ENCODE data around the gene ZNF462.

The ZNF462 gene

DNA sequence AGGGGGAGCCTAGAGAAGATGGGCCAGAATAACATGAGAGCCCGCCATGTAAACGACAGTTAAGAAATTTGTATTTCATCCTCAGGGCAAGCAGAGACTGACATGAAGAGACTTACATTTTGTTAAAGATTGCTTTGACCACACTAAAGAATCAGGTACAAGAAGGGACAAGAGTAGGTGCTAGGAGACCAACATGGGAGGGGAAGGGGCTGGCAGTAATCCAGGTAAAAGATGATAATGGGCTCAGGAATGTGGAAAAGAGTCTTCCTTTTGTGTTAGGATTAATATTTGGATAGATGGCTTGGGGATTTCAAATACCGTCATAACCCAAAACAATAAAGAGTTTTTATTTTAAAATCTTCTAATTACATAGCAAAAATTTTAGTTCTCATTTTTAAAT, 137.3 kb downstream of the ZNF462 start:
- no peak for DNase-seq (ENCODE audit: low read depth)

DNA sequence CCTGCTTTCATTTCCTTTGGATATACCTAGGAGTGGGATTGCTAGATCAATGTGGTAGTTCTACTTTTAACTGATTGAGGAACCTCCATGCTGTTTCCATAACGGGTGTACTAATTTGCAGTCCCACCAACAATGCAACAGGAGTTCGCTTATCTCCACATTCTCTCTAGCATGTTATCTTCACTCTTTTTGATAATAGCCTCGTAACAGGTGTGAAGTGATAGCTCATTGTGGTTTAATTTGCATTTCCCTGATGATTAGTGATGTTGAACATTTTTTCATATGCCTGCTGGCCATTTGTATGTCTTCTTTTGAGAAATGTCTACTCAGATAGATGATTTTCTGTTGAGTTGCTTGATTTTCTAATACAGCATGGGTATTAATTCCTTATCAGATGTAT, 142.2 kb downstream of the ZNF462 start:
- DNase-seq (ENCODE audit: low read depth), result no peak

DNA sequence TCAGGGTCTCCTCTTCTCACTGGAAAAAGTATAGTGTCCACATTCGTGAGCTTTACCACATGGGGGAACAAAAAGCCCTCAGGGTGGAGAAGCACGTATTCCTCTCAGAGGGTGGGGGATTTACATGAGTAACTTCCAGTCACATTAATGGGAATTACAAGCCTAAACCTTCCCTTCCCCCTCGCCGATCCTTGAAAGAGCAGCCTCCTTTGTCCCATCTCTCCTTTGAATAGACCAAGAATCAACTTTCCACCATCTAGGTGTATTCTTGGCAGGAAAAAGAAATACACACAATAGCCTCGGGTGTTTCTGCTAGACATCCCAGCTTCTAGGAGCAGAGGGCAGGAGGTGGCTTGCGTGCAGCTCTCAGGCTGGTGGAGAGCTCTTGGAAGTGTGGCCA, 144.4 kb downstream of the ZNF462 start:
- no peak for DNase-seq (ENCODE audit: low read depth)

DNA sequence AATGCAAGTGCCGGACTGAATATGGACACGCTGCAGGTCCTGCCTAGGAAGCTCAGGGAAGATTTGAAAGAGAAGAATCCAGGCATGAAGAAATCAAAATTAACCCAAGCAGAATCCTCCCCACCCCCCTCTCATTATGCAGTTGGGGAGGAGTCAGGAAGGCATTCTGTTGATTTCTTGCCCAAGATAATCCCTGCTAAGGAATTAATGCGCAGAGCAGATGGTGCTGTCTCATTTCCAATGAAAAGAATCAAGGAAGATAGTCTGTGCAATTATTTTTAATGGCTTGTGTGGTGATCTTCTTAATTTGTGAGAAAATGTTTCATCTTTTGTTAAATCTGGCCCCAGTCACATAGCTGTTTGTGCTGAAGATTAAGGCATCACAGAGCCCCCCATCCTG, 145.0 kb downstream of the ZNF462 start:
- no peak for DNase-seq (ENCODE audit: low read depth)

DNA sequence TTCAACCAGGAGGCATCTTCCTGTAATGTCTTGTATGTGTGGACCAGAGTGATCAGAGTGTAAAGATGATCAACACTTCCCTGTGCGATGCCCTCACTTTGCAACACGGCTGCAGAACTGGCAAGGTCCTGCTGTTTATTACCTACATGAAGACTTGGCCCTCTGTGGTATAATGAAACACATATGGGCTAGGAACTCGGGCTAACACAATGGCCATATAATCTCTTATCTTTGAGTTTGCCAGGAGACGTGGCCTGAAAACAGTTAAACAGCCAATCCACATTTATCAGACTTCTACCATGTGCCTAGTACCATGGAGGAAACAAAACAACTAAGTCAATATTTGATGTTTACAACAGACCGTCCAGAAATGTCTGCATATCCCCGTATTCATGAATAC, 145.5 kb downstream of the ZNF462 start:
- DNase-seq (ENCODE audit: low read depth), result no peak

DNA sequence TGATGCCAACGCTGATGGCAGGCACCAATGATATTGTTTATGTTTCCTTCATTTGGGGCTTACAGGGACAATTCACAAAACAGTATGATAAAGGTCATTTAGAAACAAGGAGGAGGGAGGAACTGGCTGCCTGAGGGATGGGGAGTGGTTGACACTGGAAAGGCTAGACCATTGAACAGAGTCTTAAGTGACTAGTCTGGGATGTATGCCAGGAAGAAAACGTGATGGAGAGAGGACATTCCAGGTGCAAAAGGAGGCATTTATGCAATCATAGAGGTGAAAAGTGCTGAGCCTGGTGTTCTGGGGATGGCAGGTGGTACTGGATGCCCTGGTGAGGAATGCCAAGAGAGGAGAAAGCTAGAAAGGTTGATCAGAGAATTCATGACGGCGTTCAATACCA, 153.4 kb downstream of the ZNF462 start:
- DNase-seq (ENCODE audit: low read depth), result no peak

DNA sequence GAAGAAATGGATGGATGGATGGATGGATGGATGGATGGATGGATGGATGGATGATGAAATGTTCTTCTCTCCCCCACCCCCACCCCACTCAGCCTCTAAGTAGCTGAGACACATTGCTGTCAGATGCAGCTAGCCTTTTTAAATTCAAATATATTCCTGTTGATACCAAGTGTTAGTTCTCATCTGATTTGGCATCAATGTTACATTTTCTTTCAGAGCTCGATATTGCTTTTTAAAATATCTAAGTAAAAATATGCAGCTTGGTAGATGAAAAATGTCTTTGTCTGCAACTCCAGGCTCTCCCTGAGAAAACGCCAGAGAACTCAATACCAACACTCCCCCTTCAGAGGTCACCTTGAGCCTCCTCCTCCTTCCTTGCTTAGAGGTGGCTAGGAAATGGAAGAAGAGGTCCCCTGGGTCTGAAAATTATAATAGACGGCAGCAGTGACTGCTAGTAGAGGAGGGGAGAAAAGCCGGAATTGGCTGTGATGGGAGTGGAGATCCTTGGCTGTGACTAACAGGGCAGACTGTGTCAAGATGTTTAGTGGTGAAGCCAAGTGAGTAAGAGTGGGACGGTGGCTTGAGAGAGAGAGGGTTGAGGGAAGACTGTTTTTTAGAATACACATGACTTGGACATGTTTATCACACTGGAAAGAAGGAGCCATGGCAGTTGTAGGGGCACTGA, 156.0 kb downstream of the ZNF462 start:
- DNase-seq (ENCODE audit: low read depth), result peak; percentile 69

DNA sequence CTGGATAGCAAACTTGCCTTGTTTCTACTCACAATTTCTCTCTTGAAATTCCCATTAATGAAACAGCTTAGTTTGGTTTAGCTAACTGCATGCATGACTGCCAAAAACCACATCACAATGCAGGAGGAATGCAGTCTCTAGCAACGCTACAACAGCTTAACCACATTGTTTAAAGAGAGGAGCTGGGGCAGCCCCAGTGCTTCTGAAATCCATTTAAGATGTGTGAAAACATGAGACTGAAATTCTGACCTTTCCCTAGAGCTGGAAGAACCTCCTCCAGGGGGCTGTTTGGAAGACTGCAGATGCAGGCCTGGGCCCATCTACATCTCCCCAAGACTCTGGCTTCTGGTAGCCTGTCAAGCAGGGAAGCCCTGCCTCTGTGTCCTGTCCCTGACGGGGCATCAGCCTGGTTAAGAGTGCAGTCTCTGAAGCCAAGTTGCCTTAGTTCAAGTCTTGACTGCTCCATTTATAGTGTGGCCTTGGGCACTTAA, 157.1 kb downstream of the ZNF462 start:
- DNase-seq (ENCODE audit: low read depth), result peak; percentile 98

DNA sequence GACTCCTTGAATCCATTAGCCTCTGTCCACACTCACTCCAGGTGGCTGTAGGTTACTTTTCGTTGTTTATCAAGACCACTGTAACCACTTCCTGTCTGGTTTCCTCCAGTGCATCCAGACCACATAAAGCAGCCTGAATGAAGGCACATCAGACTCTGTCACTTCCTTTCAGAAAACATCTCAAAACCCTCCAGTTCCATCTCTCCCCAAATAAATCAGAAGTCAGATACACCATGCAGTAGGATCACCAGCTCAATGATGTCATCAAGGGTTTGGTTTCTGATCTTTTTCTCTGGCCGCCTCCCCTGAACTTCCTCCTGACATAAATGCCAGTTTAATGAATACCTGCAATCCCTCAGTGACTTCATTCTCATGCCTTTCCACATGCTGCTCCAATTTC, 161.2 kb downstream of the ZNF462 start:
- peak; percentile 16 for DNase-seq (ENCODE audit: low read depth)

DNA sequence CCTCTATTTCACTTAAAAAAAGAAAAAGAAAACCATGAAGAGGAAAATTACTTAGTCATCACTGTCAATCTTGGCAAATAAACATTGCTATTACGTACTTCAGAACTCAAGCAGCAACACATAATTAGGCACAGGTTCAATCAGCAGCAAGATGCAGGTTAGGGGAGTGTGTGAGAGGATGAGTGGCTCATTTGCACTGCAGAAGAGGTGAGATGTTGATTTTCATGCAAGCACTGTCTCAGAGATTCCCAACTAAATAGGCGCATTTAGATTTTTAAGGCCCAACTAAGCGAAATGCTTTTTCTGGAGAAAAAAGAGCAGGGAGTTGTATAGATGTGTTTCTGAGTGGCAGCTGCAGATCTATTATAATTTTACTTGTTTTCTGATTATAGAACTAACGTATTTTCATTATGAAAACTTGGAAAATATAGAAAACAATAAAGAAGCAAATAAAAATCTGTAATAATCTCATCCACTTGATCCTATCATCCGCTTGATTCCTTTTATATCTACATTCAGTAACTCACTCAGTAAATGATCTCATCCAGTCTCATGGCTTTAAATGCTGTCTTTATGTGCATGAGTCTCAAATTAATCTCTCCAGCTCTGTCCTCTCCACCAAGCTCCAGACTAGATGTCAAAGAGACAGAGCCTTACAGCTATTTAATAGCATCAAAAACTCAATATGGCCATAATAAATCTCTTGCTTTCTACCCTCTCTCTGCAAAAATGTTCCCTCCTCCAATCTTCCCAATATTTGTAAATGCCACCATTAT, 162.5 kb downstream of the ZNF462 start:
- DNase-seq (ENCODE audit: low read depth), result no peak

DNA sequence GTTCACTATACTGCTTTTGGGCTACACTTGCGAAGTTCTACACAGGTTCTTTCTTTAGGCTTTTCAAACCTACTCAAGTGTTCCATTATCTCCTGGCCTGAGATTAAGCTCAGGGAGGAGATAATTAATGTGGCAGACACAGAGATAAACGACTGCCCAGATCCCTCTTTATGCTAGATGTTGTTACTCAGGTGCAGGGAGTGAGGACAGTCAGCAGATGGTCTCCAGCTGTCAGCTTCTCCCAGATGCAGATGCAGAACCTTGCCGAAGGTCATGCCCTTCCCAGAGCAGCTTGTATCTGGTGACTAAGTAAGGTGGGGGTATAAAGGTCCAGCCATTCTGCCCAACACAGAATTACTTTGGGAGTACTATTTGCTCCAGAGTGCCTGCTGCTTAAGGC, 166.2 kb downstream of the ZNF462 start:
- DNase-seq (ENCODE audit: low read depth), result no peak

DNA sequence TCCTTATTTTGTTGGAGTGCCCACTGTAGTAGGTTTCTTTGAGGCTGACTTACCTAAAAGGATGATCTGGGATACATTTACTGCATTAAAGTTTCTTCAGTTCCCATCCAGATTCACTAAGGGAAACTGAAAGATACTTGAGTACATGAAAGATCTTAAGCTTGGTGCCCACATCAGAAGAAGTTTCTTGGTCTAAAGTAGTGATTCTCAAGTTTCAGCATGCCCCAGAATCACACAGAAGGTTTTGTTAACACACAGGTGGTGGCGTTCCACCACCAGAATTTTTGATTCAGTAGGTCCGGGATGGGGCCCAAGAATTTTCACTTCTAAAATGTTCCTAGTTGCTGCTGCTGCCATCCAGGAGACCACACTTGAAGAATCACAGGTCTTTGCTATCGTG, 171.0 kb downstream of the ZNF462 start:
- DNase-seq (ENCODE audit: low read depth), result no peak

DNA sequence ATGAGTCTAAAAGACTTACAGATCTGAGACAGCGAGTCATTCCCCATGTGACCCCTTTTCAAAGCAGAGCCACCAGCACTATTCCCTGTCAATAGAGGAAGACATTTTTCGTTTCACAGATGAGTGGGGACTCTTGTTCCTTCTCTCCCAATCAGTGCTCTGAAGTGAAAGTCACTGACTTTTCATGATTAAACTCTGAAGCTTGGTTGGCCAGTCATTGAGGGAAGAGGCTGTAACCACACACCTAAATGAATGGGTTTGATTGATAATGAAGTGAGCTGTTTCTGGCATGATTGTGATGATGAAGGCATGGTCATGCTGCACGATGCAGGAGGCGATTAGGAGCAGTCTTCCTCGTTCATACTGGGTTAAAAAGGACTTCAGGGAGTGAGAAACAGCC, 171.9 kb downstream of the ZNF462 start:
- no peak for DNase-seq (ENCODE audit: low read depth)

DNA sequence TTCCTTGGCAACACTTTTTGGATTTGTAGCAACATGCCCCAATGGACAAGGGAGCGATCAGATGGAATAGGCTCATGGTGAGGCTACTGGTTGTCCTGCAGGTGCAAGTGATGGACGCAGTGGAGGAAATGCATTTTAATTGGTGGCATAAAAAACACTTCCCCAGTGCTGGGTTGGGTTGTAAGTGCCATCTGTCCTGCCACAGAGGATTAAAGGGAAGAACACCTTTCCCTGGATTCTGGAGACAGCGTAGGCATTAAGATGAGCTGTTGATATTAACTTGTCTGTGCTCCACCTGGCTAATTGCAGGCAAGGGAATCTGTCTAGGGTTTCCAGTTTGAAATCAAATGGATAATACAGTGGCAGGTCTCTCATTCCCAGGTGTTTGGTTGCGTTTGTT, 173.4 kb downstream of the ZNF462 start:
- no peak for DNase-seq (ENCODE audit: low read depth)

DNA sequence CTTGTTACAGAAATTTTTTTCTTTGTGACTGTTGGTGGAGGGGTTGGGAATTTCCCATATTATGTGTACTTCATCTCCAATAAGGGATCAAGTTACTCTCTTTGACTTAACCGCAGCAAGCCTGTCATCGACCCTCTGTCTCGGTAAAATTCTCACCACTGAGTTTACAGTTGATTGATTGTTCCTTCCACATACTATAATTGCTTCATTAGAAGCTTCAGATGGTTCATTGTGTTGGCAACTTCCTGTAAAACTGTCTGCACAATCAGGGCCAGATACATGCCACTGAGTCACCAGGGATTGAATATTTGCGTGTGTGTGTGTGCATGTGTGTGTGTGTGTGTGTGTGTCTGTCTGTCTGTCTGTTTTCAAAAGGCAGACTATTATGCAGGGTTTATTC, 176.6 kb downstream of the ZNF462 start:
- DNase-seq (ENCODE audit: low read depth), result peak; percentile 70

DNA sequence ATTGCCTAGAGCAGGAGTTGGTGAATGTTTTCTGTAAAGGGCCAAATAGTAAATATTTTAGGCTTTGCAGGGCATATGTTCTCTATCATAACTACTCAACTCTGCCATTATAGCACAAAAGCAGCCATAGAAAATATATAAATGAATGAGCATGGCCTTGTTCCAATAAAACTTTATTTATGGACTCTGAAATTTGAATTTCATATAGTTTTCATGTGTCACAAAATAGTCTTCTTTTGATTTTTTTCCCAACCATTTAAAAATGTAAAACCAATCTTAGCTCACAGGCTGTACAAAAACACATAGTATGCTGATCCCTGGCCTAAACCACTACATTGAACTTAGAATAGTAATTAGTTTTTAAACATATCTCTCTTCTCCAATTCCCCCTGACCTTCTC, 179.6 kb downstream of the ZNF462 start:
- no peak for DNase-seq (ENCODE audit: low read depth)

DNA sequence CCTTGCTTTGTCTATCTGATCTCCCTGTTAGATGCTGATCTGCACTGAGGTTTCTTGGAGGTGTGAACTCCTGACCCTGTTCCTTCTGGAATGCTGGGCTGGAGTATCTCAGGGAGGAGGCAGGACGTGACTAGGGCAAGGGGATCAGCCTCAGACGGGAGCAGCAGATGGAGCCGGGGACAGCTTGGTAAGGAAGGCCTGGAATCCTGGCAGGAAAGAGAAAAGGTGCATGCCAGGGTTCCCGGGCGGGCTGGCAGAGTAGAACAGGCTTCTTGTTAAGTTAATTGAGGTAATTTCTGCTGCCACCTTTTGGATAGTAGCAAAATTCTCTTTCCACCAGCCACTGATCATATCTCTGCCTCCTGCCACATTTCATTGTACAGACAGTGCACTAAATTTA, 180.9 kb downstream of the ZNF462 start:
- no peak for DNase-seq (ENCODE audit: low read depth)

DNA sequence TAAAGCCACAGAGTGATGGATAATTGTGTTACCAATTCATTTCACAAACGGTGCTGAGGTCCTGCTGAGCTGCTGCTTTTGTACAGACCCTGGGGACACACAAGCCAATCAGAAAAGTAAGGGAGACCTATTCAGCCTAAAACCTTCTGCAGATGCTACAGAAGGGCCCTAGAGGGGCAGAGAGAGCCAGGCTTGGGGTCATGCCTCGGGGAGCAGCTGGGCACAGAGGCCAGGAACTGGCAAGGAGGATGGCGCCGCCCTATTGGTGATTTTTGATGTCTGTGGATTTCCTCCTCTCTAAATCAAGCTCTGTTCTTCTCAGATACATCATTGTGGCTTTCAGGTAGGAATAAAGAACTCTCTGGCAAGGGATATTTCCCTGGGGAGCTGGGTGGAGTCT, 181.9 kb downstream of the ZNF462 start:
- DNase-seq (ENCODE audit: low read depth), result no peak

DNA sequence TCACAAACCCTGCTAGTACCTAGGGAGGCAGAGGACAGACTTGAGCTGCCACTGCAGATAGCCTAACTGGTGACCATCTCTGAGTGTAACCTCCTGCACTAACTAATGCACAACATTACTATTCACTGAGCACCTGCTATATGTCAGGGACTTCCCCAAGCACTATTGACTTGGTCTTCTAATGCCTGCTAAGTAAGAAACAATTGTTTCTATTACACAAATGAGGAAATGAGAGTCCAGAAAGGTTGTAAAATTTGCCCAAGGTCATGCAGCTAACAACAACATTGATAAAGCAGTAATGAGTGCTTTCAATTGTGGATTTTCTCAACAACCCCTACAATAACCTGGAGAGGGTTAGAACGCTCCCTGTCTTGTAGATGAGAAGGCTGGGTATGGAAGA, 183.7 kb downstream of the ZNF462 start:
- DNase-seq (ENCODE audit: low read depth), result no peak

DNA sequence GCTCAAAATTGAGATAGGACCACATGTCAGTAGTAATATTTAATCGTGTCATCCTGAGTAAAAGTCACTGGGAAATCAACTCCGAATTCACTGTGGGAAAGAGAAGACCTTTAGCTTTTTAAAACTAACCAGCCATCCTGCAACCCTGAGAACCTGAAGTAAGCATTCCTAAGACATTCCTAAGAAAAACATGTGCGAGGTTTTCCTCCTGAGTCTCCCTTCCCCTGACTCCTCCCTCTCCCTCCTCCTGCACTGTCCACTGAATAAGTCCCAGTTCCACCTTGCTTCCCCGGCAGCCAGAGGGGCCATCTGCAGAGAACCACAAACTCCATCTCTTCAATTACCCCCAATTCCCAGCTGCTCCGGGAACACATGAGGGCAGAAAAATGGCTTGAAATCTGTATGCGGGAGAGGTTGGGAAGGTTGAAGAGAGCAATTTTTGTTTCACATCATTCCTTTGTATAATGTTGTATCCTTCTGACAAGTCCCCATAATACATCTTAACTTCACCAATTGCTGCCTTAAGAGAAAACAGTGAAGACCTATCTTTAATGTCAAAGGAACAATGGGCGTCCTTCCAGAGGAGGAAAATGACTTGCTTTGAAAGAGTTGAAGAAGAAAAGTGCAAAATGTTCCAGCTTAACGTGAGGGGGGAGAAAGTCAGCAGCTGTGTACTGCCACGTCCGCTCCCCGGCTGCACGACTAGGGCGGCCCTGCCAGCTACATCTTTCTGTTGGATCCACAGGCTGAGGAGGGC, 186.3 kb downstream of the ZNF462 start:
- peak; percentile 6 for DNase-seq (ENCODE audit: low read depth)

DNA sequence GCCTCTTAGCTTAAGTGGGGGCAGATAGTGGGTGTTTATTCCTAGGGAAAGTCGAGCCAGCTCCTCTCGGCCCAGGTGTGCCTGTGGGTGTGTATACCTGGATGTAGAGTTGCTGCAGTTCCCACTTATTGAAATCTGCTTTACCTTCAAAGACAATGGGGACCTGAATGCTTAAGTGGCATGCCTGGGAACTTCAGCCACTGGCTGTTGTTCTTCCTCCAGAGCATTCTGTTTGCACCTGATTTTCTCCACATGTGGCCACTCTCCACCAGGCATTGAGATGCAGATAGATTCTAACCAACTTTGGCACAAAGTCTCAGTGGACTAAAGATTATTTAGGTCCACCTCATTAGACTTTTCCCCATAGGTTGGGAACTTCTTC, 186.8 kb downstream of the ZNF462 start:
- no peak for DNase-seq (ENCODE audit: low read depth)

DNA sequence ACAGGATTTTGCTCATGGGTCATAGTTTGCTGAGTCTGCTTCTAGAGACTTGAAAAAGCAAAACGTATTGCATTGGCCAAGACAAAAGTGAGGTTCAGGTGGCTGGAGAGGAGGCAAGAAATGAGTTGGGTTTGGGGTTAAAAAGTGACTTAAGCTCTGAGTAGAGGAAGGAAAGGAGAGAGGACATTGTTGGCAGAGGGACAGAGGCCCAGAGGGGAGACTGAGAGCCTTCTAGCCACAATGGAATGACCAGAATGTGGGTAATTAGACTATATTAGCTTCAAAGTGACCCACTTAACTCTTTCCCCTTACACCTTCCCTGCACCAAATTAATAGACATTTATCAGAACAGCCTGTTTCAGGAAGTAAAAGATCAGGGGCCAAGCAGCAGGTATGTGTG, 188.4 kb downstream of the ZNF462 start:
- no peak for DNase-seq (ENCODE audit: low read depth)

DNA sequence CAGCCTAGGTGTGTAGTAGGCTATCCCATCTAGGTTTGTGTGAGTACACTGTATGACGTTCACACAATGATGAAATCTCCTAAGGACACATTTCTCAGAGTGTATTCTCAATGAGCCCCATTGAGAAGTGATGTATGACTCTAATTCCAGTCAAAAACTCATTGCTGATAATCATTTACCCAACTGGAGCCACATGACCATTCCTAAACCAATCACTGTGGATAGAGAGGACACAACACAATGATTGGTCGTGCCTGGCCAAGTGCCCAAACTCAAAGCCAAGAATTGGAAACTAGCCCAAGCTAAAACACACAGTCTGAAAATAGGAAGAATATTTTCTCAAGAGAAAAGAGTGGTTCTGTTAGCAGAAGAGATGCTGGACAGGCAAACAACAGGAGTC, 191.2 kb downstream of the ZNF462 start:
- no peak for DNase-seq (ENCODE audit: low read depth)

All from iris pigment epithelial cell (primary cell).